Neural progenitor cell (in vitro differentiated cells): Measurements from ENCODE around the gene HOXB7.

Source experiments
- EZH2 ChIP-seq: fragments of 200-600 bp; sonication (generic); IDR thresholded peaks from 2 replicates; pipeline ENCODE4 v1.6.1; 2017; ENCODE audit warnings: antibody characterized with exemption, mild to moderate bottlenecking, moderate library complexity
- TF ChIP-seq, protein P1 (sequence below): fragments of 200-600 bp; sonication (generic); IDR thresholded peaks from 2 replicates; pipeline ENCODE4 v1.5.1; 2017; ENCODE audit warnings: antibody characterized with exemption, mild to moderate bottlenecking

DNA sequence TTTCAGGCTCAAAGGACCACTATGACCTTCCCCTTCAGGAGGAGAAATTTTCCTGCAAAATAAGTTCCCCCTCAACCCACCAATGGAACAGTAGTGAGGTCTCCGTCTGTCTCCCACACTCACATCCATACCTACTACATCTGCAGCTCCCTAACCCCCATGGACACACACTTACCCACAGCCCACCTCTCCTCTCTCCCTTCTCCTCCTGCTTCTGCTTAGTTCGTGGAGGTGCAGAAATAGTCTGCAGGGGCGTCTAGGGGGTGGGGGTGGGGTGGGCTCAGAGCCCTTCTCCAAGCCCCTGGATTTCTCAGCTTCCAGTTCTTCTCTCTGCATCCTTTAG lies 41.6 kb downstream of the HOXB7 start:
- TF ChIP-seq, protein P1, sequence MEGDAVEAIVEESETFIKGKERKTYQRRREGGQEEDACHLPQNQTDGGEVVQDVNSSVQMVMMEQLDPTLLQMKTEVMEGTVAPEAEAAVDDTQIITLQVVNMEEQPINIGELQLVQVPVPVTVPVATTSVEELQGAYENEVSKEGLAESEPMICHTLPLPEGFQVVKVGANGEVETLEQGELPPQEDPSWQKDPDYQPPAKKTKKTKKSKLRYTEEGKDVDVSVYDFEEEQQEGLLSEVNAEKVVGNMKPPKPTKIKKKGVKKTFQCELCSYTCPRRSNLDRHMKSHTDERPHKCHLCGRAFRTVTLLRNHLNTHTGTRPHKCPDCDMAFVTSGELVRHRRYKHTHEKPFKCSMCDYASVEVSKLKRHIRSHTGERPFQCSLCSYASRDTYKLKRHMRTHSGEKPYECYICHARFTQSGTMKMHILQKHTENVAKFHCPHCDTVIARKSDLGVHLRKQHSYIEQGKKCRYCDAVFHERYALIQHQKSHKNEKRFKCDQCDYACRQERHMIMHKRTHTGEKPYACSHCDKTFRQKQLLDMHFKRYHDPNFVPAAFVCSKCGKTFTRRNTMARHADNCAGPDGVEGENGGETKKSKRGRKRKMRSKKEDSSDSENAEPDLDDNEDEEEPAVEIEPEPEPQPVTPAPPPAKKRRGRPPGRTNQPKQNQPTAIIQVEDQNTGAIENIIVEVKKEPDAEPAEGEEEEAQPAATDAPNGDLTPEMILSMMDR, result no peak
- TF ChIP-seq EZH2, result no peak
